ENCODE data around the gene CDCA7.

DNA sequence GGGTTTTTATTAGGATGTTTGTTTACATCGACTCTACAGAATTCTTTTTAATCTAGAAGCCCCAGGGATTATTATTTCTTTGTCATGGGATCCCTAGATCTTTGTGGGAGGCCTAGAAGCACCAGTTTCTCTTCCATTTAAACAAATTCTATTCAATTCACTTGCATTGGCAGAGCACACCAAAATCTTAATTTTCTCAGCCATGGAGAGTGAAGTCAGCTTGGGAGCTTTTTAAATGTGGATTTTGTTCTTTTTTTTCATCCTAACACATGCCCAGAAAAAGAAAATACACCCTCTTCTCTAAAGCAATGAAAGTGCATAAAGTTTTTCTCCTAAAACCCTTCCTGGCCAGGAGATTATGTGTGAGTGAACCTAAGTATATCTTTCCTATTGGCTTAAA is 38.5 kb downstream of the CDCA7 start:
- TF ChIP-seq, protein P1, sequence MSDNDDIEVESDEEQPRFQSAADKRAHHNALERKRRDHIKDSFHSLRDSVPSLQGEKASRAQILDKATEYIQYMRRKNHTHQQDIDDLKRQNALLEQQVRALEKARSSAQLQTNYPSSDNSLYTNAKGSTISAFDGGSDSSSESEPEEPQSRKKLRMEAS (IDR thresholded peaks at IDR 0.05; ENCODE audit: low read depth) = no peak
- TF ChIP-seq GABPA (IDR thresholded peaks at IDR 0.05; ENCODE audit: low read depth) = no peak
- no peak for TF ChIP-seq CTCF (IDR thresholded peaks at IDR 0.05)
- no peak for TF ChIP-seq NFIC (IDR thresholded peaks at IDR 0.05; ENCODE audit: borderline replicate concordance)
